GM12878 (cell line): ENCODE data around the gene GNAQ. TPM values are rescaled to one million over a fixed set of nuclear protein-coding genes. Genes with fewer than 3 reads are reported as not detected.

Experiments
- ATAC-seq: fragments of 200-7000 bp; cut with Tn5 transposase; 3 replicates; pipeline ENCODE4 v1.9.1; 2020; ENCODE audit warnings: mild to moderate bottlenecking, moderate library complexity
- BruUV-seq: library from RNA; stranded (reverse); fragments of 400-500 nt; replicated peaks from 2 replicates; lab custom pipeline; 2021; lab: Mats Ljungman, UMichigan
- CTCF ChIA-PET: fragments of 300-600 bp; sonication (Branson Sonifier 250); formaldehyde crosslinking; extraction: SDS; loops from one replicate; lab custom pipeline; 2021; ENCODE audit warnings: inconsistent platforms; lab: Yijun Ruan, JAX
- POLR2A ChIA-PET: fragments of 350-600 bp; formaldehyde crosslinking; extraction: SDS; loops from one replicate; lab custom pipeline; 2021; ENCODE audit warnings: inconsistent platforms; lab: Charles Lee
- RAD21 ChIA-PET: fragments of 300-600 bp; sonication (Branson Sonifier 250); formaldehyde crosslinking; loops from one replicate; lab custom pipeline; 2023; ENCODE audit warnings: antibody characterized with exemption; ENCODE audit not compliant: unreplicated experiment; lab: Charles Lee
- SMC1A ChIA-PET: fragments of 300-600 bp; sonication (Branson Sonifier 250); formaldehyde crosslinking; loops from one replicate; lab custom pipeline; 2023; ENCODE audit not compliant: unreplicated experiment, uncharacterized antibody; lab: Charles Lee
- DNase-seq: peaks from one replicate; pipeline ENCODE4 v3.0.0-alpha.2; 2011; ENCODE audit warnings: low read depth, low spot score
- FAIRE-seq: peaks from 3 replicates; lab custom pipeline; 2011; peaks lifted over from hg19 to GRCh38; lab: Jason Lieb, UNC
- H2AFZ ChIP-seq: 2 replicates; pipeline ENCODE4 v1.6.0; 2011; ENCODE audit warnings: low read depth, low read length, control low read depth; ENCODE audit not compliant: control insufficient read depth
- H3K27ac ChIP-seq: 2 replicates; pipeline ENCODE4 v1.5.1; 2011; ENCODE audit warnings: control low read depth; ENCODE audit not compliant: control insufficient read depth, insufficient read depth
- H3K27me3 ChIP-seq, 2 experiments: replicated peaks in 1 of 2; 2 replicates each; pipeline versions ENCODE4 v1.6.0 to v1.6.1; 2011; ENCODE audit warnings: low read length in 1 of 2; ENCODE audit not compliant: control insufficient read depth in 2 of 2, insufficient read depth in 2 of 2
- H3K36me3 ChIP-seq, 2 experiments: 2 replicates each; pipeline ENCODE4 v1.5.1; 2011; ENCODE audit warnings: low read length in 1 of 2; ENCODE audit not compliant: control insufficient read depth in 2 of 2, insufficient read depth in 2 of 2
- H3K4me1 ChIP-seq: 2 replicates; pipeline ENCODE4 v1.6.1; 2011; ENCODE audit warnings: mild to moderate bottlenecking, low read length, moderate library complexity, mixed read lengths; ENCODE audit not compliant: control insufficient read depth, insufficient read depth
- H3K4me2 ChIP-seq: 2 replicates; pipeline ENCODE4 v1.6.0; 2011; ENCODE audit warnings: control low read depth; ENCODE audit not compliant: control insufficient read depth, insufficient read depth
- H3K4me3 ChIP-seq: fragments of 200-600 bp; sonication (generic); 2 replicates; pipeline ENCODE4 v1.5.1; 2016
- H3K79me2 ChIP-seq: 2 replicates; pipeline ENCODE4 v1.6.0; 2011; ENCODE audit warnings: low read length; ENCODE audit not compliant: control insufficient read depth, insufficient read depth
- H3K9ac ChIP-seq: 2 replicates; pipeline ENCODE4 v1.8.0; 2011; ENCODE audit warnings: low read length, control low read depth, mixed read lengths; ENCODE audit not compliant: control insufficient read depth, insufficient read depth
- H3K9me3 ChIP-seq: replicated peaks from 3 replicates; pipeline ENCODE4 v1.5.1; 2011; ENCODE audit warnings: mild to moderate bottlenecking, low read length; ENCODE audit not compliant: control insufficient read depth, insufficient read depth
- H4K20me1 ChIP-seq: 2 replicates; pipeline ENCODE4 v1.6.0; 2011; ENCODE audit not compliant: control insufficient read depth, insufficient read depth
- BMI1 ChIP-seq: fragments of 450-650 bp; IDR thresholded peaks from 2 replicates; pipeline ENCODE4 v1.6.1; 2016; ENCODE audit warnings: mild to moderate bottlenecking, moderate library complexity, borderline replicate concordance
- CBFB ChIP-seq: IDR thresholded peaks from 2 replicates; pipeline ENCODE4 v1.6.1; 2016; ENCODE audit warnings: antibody characterized with exemption, low read depth
- IKZF2 ChIP-seq, 2 experiments: fragments of 450-650 bp; IDR thresholded peaks; 2 replicates each; pipeline ENCODE4 v1.6.1; 2017; ENCODE audit warnings: mild to moderate bottlenecking in 2 of 2, moderate library complexity in 2 of 2
- KLF5 ChIP-seq: fragments of 450-650 bp; IDR thresholded peaks from 2 replicates; pipeline ENCODE4 v1.6.1; 2014; ENCODE audit warnings: mild to moderate bottlenecking; ENCODE audit not compliant: partially characterized antibody
- NFIC ChIP-seq: IDR thresholded peaks from 2 replicates; pipeline ENCODE4 v1.6.1; 2012; ENCODE audit warnings: low read depth, mild to moderate bottlenecking, inconsistent platforms, low read length, moderate library complexity
- NR2F1 ChIP-seq: fragments of 450-650 bp; conservative IDR thresholded peaks from 2 replicates; pipeline ENCODE4 v1.6.1; 2017; ENCODE audit warnings: mild to moderate bottlenecking
- RFX5 ChIP-seq: IDR thresholded peaks from 2 replicates; pipeline ENCODE4 v1.6.1; 2011; ENCODE audit warnings: low read depth, low read length, improper control_type of control experiment
- SIX5 ChIP-seq: IDR thresholded peaks from 2 replicates; pipeline ENCODE4 v1.6.1; 2011; ENCODE audit warnings: mild to moderate bottlenecking, low read depth, low read length, moderate library complexity; ENCODE audit not compliant: severe bottlenecking
- ZNF274 ChIP-seq: IDR thresholded peaks from one replicate; pipeline ENCODE4 v1.8.0; 2011; ENCODE audit not compliant: insufficient read length, insufficient read depth
- WGBS: methylation state at CpG from one replicate; pipeline ENCODE4 v1.1.6; 2016; ENCODE audit warnings: low lambda C conversion rate; ENCODE audit not compliant: insufficient replicate concordance, insufficient coverage; ENCODE audit errors: missing lambda C conversion rate; 5-methylcytosine and 5-hydroxymethylcytosine counted together
- in situ Hi-C: fragments of 300-500 bp; cut with MboI; formaldehyde crosslinking; loops from 9 replicates; pipeline ENCODE4 v1.14.3; 2018; ENCODE audit warnings: mixed read lengths
- intact Hi-C: fragments of 100-400 bp; cut with micrococcal nuclease; formaldehyde crosslinking; loops from one replicate; pipeline ENCODE4 v1.14.2; 2022; ENCODE audit not compliant: unreplicated experiment
- polyA plus RNA-seq, 11 experiments: library from polyadenylated mRNA; depleted of rRNA in 4 of 11; unstranded in 6 of 11; stranded (reverse) in 5 of 11; fragments of >200 nt; fragmentation: Nextera tagmentation in 4 of 11; fragmentation: Illumina TruSeq in 1 of 11; extraction: Ambion mirVana in 4 of 11; extraction: Trizol in 1 of 11; gene quantifications; 1 replicate in 1 of 11; 2 replicates in 10 of 11; pipeline versions ENCODE4 v1.2.1 to v1.2.3, GENCODE V29; 2011 to 2016; ENCODE audit warnings: inconsistent platforms in 2 of 11, missing spikeins in 2 of 11, low read depth in 1 of 11
- total RNA-seq, 4 experiments: library from RNA; depleted of rRNA in 3 of 4; stranded (reverse); fragments of >200 nt in 3 of 4; fragmentation: Illumina TruSeq in 1 of 4; extraction: Trizol in 1 of 4; gene quantifications; 2 replicates each; pipeline versions ENCODE4 v1.2.1 to v1.2.3, GENCODE V29; 2013 to 2021
- TF ChIP-seq, protein P1 (sequence below), 3 experiments: IDR thresholded peaks in 2 of 3; conservative IDR thresholded peaks in 1 of 3; 2 replicates each; pipeline ENCODE4 v1.5.1; 2011; ENCODE audit warnings: low read depth in 3 of 3, low read length in 3 of 3, mild to moderate bottlenecking in 3 of 3, control low read depth in 2 of 3, moderate library complexity in 2 of 3, inconsistent platforms in 1 of 3, mixed read lengths in 1 of 3; ENCODE audit not compliant: control insufficient read depth in 2 of 3, insufficient read depth in 1 of 3; ENCODE audit errors: extremely low read depth in 1 of 3
- TF ChIP-seq, protein P2 (sequence below): fragments of 450-650 bp; IDR thresholded peaks from 2 replicates; pipeline ENCODE4 v1.6.1; 2017; ENCODE audit warnings: borderline replicate concordance
- TF ChIP-seq, protein P3 (sequence below): fragments of 450-650 bp; IDR thresholded peaks from 2 replicates; pipeline ENCODE4 v1.6.1; 2018; ENCODE audit warnings: mild to moderate bottlenecking, low read depth, moderate library complexity; ENCODE audit not compliant: partially characterized antibody

The GNAQ gene
- total and polyA plus RNA-seq, 10 of the 15 experiments (the other 5 are each of a cell fraction or from before 2014, with no cell fraction given): 0.15 to 47.2 (median 0.49) TPM

DNA sequence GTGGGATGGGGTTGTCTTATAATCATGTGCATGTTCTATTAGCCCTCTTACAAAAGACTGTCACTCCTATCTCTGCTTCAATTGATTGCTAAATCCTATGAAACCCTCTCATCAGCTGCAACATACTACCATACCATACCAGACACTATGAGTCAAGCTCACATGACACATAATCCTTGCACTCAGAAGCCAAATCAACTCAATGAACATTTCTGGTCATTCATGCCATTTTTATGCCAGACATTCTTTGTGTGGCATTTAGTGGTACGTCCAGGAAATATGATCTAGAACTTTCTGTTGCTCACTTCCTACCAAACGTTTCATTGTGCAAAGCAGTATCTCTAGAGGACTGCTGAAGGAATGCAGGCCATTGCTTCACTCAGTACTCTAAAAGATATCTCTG, 224.3 kb downstream of the GNAQ start:
- Histone ChIP-seq H3K9me3 (no peaks in the 10 kb centered on the region), H3K9ac (no peak overlapping the region), H2AFZ (no peak overlapping the region), H4K20me1 (no peaks in the 10 kb centered on the region), H3K79me2 (no peaks in the 10 kb centered on the region), H3K4me3 (no peak overlapping the region), H3K36me3 (no peaks in the 10 kb centered on the region), H3K27me3 (no peaks in the 10 kb centered on the region; a peak in 2 of 4 replicates), H3K4me1 (no peaks in the 10 kb centered on the region)
- intact Hi-C loops: no loop called here
- ChIA-PET POLR2A (no interaction called here), SMC1A (interaction anchor here (6.1 kb wide), 1 partner anchor 10 kb away, joined by 28 read pairs; no protein-coding TSS in a partner anchor)
- DNase-seq (no peak), ATAC-seq (peak; percentile 32), FAIRE-seq (no peak)
- no TSS peak for BruUV-seq
- TF ChIP-seq RFX5 (no peak), CBFB (no peak), KLF5 (no peak), ZNF274 (no peak), BMI1 (no peak), SIX5 (no peak), IKZF2 (IDR thresholded peaks at IDR 0.05) (no peak), NFIC (no peak), NR2F1 (no peak)
- TF ChIP-seq, protein P1, sequence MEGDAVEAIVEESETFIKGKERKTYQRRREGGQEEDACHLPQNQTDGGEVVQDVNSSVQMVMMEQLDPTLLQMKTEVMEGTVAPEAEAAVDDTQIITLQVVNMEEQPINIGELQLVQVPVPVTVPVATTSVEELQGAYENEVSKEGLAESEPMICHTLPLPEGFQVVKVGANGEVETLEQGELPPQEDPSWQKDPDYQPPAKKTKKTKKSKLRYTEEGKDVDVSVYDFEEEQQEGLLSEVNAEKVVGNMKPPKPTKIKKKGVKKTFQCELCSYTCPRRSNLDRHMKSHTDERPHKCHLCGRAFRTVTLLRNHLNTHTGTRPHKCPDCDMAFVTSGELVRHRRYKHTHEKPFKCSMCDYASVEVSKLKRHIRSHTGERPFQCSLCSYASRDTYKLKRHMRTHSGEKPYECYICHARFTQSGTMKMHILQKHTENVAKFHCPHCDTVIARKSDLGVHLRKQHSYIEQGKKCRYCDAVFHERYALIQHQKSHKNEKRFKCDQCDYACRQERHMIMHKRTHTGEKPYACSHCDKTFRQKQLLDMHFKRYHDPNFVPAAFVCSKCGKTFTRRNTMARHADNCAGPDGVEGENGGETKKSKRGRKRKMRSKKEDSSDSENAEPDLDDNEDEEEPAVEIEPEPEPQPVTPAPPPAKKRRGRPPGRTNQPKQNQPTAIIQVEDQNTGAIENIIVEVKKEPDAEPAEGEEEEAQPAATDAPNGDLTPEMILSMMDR (IDR thresholded peaks at IDR 0.05 in 2 of 3, conservative IDR thresholded peaks at IDR 0.05 in 1 of 3; ENCODE audit: control insufficient read depth in 2 of 3, extremely low read depth in 1 of 3, insufficient read depth in 1 of 3, low read depth in 3 of 3, low read length in 3 of 3): no peak
- TF ChIP-seq, protein P2, sequence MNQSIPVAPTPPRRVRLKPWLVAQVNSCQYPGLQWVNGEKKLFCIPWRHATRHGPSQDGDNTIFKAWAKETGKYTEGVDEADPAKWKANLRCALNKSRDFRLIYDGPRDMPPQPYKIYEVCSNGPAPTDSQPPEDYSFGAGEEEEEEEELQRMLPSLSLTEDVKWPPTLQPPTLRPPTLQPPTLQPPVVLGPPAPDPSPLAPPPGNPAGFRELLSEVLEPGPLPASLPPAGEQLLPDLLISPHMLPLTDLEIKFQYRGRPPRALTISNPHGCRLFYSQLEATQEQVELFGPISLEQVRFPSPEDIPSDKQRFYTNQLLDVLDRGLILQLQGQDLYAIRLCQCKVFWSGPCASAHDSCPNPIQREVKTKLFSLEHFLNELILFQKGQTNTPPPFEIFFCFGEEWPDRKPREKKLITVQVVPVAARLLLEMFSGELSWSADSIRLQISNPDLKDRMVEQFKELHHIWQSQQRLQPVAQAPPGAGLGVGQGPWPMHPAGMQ: no peak
- TF ChIP-seq, protein P3, sequence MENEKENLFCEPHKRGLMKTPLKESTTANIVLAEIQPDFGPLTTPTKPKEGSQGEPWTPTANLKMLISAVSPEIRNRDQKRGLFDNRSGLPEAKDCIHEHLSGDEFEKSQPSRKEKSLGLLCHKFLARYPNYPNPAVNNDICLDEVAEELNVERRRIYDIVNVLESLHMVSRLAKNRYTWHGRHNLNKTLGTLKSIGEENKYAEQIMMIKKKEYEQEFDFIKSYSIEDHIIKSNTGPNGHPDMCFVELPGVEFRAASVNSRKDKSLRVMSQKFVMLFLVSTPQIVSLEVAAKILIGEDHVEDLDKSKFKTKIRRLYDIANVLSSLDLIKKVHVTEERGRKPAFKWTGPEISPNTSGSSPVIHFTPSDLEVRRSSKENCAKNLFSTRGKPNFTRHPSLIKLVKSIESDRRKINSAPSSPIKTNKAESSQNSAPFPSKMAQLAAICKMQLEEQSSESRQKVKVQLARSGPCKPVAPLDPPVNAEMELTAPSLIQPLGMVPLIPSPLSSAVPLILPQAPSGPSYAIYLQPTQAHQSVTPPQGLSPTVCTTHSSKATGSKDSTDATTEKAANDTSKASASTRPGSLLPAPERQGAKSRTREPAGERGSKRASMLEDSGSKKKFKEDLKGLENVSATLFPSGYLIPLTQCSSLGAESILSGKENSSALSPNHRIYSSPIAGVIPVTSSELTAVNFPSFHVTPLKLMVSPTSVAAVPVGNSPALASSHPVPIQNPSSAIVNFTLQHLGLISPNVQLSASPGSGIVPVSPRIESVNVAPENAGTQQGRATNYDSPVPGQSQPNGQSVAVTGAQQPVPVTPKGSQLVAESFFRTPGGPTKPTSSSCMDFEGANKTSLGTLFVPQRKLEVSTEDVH: no peak
- TF ChIP-seq, all 136 proteins: peak for 0
- 9% methylated on average over 2 of the region's 2 CpGs for WGBS
- CTCF ChIA-PET: interaction anchor here (1.3 to 1.8 kb wide), 4 partner anchors 15 to 351 kb away, joined by 3 to 5 read pairs (median 4); no protein-coding TSS in a partner anchor
- Histone ChIP-seq H3K27ac (no peak overlapping the region), H3K4me2 (no peak overlapping the region)
- RAD21 ChIA-PET: interaction anchor here (0.8 kb wide), 1 partner anchor 11 kb away, joined by 3 read pairs; no protein-coding TSS in a partner anchor
- in situ Hi-C loops: no loop called here
